NK-92 (cell line): ENCODE data around the gene CDH16.
A peak's percentile ranks its signal among the peaks of the same experiment; 100 is the strongest.
"Not testable (repeated sequence)": the region's sequence is repeated elsewhere in the genome, so short reads cannot be mapped to it uniquely, and the experiment has no call there.

Experiments used
- DNase-seq: peaks from one replicate; lab custom pipeline; 2025; ENCODE audit not compliant: unreplicated experiment; lab: John Stamatoyannopoulos, UW

Gene CDH16

GRCh38 chr16:66947302-66948065 lies 28.8 kb upstream of the CDH16 start:
- DNase-seq, result no peak

DNA sequence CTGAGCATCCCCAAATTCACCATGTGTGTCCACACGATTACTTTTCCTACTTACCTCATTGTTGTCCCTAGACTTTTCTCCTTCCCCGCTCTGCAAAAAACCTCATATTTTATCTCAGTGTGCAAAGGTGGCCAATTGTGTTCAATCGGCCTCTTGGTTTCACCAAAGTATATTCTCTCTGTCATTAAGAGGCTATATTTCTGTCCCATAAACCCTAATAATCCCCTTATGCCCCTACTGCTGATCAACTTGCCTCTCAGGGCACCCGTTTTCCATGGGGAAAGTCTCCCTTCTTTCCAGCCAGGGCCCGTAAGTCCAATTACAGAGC lies 28.3 kb upstream of the CDH16 start:
- DNase-seq, result no peak

DNA sequence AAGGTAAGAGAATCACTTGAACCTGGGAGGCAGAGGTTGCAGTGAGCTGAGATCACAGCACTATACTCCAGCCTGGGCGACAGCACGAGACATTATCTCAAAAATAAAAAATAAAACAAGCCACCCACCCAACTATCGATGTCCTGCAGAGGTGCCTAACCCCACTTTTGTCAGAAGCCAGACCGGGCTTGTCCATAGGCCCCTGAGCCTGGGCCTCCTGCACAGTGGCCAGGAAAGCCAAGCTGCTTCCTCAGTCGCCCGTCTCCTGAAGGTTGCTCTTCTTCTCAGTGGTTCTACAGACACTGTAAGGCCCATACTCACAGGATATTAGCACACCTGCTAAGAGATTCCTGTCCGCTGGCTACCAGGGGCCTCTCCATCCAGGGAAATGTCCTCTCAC lies 27.9 kb upstream of the CDH16 start:
- DNase-seq, result no peak

DNA sequence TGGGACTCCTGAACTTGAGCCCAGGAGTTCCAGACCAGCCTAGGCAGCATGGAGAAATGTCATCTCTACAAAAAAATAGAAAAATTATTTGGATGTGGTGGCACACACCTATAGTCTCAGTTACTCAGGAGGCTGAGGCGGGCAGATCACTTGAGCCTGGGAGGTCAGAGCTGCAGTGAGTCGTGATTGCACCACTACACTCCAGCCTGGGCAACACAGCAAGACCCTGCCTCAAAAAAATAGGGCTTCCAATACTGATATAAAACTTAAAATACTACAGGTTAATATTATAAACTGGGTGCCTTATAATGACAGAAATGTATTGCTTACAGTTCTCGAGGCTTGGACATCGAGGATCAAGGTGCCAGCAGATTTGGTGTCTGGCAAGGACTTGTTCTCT lies 27.3 kb upstream of the CDH16 start:
- no peak for DNase-seq

DNA sequence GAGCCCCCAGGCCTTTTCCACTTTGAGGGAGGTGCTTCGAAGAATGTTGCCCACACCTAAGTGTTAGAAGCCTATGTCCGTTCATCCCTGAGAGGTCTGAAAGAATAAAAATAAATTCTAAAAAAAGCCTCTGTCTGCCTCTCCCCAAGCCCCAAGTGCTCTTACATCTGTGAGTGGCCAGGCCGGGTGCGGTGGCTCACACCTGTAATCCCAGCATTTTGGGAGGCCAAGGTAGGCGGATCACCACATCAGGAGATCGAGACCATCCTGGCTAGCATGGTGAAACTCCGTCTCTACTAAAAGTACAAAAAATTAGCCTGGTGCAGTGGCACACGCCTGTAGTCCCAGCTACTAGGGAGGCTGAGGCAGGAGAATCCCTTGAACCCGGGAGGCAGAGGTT lies 26.3 kb upstream of the CDH16 start:
- not testable (repeated sequence) for DNase-seq

GRCh38 chr16:66944054-66944441 lies 25.4 kb upstream of the CDH16 start:
- DNase-seq, result no peak

- DNase-seq, result no peak
Observed at GRCh38 chr16:66943426-66944053, 24.9 kb upstream of the CDH16 start.

GRCh38 chr16:66942981-66943380 lies 24.3 kb upstream of the CDH16 start:
- DNase-seq, result no peak

- no peak for DNase-seq
Observed at GRCh38 chr16:66940236-66940635, 21.6 kb upstream of the CDH16 start.

GRCh38 chr16:66939366-66939765 lies 20.7 kb upstream of the CDH16 start:
- no peak for DNase-seq

DNA sequence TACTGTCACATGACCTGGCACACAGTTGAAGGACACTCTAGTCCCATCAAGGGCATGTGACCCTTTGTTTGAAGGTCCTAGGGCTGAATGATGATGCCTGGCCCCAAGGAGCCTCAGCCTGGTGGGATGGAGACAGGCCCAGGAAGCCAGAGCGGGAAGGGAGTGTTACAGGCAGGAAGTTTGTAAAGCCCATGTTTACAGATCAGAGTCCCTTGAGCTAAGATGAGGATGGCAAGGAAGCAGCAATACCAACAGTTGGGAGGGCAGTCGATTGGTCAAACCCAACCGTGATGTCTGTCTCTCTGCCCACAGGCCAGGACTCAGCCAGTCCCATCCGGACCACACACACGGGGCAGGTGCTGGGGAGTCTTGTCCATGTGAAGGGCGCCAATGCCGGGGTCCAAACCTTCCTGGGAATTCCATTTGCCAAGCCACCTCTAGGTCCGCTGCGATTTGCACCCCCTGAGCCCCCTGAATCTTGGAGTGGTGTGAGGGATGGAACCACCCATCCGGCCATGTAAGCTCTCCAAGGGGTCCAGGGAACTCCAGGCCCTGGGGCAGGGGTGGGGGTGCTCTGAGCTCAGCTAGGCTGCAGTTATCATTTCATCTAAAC lies 19.1 kb upstream of the CDH16 start:
- no peak for DNase-seq

DNA sequence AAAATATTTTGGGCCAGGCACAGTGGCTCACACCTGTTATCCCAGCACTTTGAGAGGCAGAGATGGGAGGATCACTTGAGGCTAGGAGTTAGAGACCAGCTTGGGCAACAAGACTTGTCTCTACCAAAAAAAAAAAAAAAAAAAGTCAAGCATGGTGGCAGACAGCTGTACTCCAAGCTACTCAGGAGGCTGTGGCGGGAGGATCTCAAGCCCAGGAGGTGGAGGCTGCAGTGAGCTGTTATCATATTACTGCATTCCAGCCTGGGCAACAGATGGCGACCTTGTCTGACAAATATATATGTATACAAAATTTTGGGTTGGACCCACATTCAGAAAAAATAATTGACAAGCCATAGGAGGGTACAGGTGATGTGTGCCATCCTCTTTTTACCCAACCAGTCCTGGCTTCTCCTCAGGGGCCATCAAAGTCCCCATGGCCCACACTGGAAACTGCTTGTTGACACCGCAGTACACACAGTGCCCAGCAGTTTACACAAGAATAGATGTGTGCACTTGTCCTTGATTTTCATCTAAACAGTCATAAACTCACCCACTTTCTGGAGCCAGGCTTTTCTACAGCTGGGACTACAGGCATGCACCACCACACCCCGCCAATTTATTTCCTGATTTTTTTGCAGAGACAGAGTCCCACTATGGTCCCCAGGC lies 18.3 kb upstream of the CDH16 start:
- no peak for DNase-seq

DNA sequence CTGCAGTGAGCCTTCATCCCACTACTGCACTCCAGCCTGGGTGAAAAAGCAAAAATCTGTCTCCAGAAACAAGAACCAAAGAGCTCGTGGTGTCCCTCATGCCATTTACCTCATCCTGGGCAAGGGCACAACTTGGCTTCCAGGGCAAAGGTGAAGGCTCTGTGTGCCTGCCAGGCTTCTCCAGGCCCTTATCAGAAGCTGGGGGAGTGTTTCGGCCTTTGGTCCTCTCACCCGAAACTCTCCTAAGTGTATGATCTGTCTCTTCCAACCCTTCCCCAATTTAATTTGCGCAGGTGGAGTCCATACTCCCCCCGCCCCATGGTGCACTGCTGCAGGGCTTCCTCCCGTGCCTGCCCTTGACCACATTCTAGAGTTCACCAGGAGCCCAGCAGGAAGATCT lies 17.8 kb upstream of the CDH16 start:
- DNase-seq, result no peak

- DNase-seq, result no peak
Observed at GRCh38 chr16:66935314-66936011, 16.8 kb upstream of the CDH16 start, which contains the start of gene CES2. TSS of gene CES2 (plus strand) at chr16:66935516. CDS start at chr16:66935636, 120 bp downstream.

- not testable (repeated sequence) for DNase-seq
Observed at GRCh38 chr16:66934839-66935313, 16.2 kb upstream of the CDH16 start.

DNA sequence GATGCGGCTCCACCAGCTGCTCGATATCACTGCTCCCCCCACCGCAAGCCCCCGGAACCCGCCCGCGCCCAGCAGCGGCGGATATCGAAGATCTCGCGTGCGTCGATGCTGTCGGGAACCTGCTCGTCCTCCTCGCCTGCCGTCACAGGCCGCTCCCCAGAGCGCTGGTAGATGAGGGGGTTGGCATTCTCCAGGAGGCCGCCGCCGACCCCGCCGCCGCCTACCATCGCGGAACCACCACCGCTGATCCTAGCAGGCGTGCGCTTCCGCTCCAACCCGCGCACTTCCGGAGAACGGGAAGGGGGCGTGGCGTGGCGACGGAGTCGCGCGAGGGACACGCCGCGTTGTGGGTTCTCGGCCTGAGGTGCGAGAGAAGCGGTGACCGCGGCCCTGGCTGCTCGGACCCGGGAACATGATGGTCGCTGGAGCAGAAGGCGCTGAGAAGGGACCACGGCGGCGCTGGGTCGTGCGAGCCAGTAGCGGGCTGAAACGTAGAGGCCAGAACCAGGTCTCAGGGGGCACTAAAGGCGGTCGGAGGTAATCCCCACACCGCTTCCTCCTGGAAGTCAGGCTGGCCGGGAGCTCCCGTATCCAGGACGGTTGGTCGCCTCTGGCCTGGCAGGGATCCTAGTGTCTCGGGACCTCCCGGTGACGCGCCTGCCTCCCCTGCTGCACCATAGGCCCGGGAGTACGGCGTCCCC lies 15.6 kb upstream of the CDH16 start, which contains the start of gene CIAO2B:
Gene CIAO2B (minus strand): TSS at position 265 of the 701 bp plus-strand sequence. CDS start 38 bp downstream, at position 227.
- DNase-seq, result peak; percentile 9

GRCh38 chr16:66933776-66934137 lies 15.1 kb upstream of the CDH16 start:
- no peak for DNase-seq

GRCh38 chr16:66932076-66932475 lies 13.4 kb upstream of the CDH16 start:
- no peak for DNase-seq

GRCh38 chr16:66931665-66932064 lies 13.0 kb upstream of the CDH16 start:
- no peak for DNase-seq

GRCh38 chr16:66930189-66930588 lies 11.5 kb upstream of the CDH16 start:
- DNase-seq, result no peak
